ENCODE measurements around the gene LAMA4. TPM values are rescaled to one million over a fixed set of nuclear protein-coding genes. Genes with fewer than 3 reads are reported as not detected.

The LAMA4 gene
- total RNA-seq, 1 experiment from 2014 or later = 1.1 TPM

DNA sequence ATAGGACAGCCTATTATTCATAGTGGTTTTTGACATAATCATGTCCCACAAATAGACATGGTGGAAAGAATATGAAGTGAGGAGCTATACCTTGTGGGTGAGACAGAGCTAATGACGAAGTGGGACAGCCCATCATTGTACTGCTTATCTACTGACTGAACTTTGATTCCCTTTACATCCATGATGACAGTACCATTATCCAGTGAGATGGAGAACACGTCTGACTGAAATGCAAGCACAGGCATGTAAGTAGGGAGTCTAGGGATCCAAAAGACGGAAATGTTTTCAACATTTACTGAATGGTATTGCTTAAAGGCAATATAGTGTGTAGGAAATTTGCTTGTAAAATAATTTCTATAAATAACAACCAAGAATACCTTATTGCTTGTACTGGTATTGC lies 123.5 kb downstream of the LAMA4 start:
- Mint-ChIP-seq H3K27me3 (ENCODE audit: low read depth) (no peaks in the 10 kb centered on the region; the same call in 1 of the 2 replicates), H3K9me3 (no peaks in the 10 kb centered on the region), H3K27ac (no peak overlapping the region), H3K36me3 (ENCODE audit: insufficient read depth in 1 of 3, low read depth in 3 of 3) (no peaks in the 10 kb centered on the region), H3K4me1 (no peaks in the 10 kb centered on the region), H3K4me3 (no peak overlapping the region)
- WGBS (ENCODE audit: extremely low coverage, insufficient read length, low lambda C conversion rate) = no CpG with 5 or more reads among the region's 3 CpGs
- Histone ChIP-seq H3K23me2 (ENCODE audit: insufficient read length, low read depth, low read length, poor library complexity, severe bottlenecking) (no peaks in the 10 kb centered on the region), H2AK5ac (ENCODE audit: insufficient read length, low read length) (no peak overlapping the region), H4K8ac (replicated peaks; ENCODE audit: insufficient read length, low read depth, low read length) (no peak overlapping the region), H3K4me2 (ENCODE audit: insufficient read depth, insufficient read length, low read length) (no peak overlapping the region), H3K4ac (ENCODE audit: low read depth, low read length) (no peak overlapping the region), H2AFZ (ENCODE audit: low read length) (no peak overlapping the region), H3K27ac (ENCODE audit: insufficient read length, low read depth, low read length) (no peak overlapping the region), H4K5ac (ENCODE audit: insufficient read length, low read depth, low read length) (no peak overlapping the region), H2BK15ac (ENCODE audit: low read depth, low read length) (no peak overlapping the region), H2BK20ac (ENCODE audit: low read depth, low read length, poor library complexity, severe bottlenecking) (no peak overlapping the region), H3K9me3 (ENCODE audit: control insufficient read depth, low read depth, low read length) (no peaks in the 10 kb centered on the region), H2BK5ac (ENCODE audit: insufficient read length, low read length) (no peak overlapping the region), H3K23ac (ENCODE audit: insufficient read length, low read depth, low read length) (no peak overlapping the region), H3K9ac (ENCODE audit: extremely low read depth, insufficient read length, low read length) (no peak overlapping the region), H3K18ac (ENCODE audit: insufficient read length, low read depth, low read length) (no peak overlapping the region), H2BK12ac (ENCODE audit: insufficient read length, low read depth, low read length) (no peak overlapping the region), H3K4me1 (ENCODE audit: insufficient read depth, low read length) (no peaks in the 10 kb centered on the region), H3K56ac (ENCODE audit: insufficient read length, low read depth, low read length) (no peak overlapping the region), H3T11ph (ENCODE audit: low read length) (no peak overlapping the region), H2BK120ac (ENCODE audit: low read depth, low read length, poor library complexity, severe bottlenecking) (no peak overlapping the region), H3K14ac (ENCODE audit: insufficient read depth, low read length) (no peak overlapping the region), H3K27me3 (ENCODE audit: insufficient read depth, low read length) (no peaks in the 10 kb centered on the region), H4K91ac (ENCODE audit: insufficient read length, low read depth, low read length) (no peak overlapping the region), H3K79me1 (ENCODE audit: insufficient read depth, low read depth, low read length, poor library complexity, severe bottlenecking) (no peaks in the 10 kb centered on the region), H3K79me2 (ENCODE audit: insufficient read depth, low read length) (no peaks in the 10 kb centered on the region), H4K20me1 (ENCODE audit: control insufficient read depth, insufficient read depth, insufficient read length) (no peaks in the 10 kb centered on the region)
- TF ChIP-seq, protein P1, sequence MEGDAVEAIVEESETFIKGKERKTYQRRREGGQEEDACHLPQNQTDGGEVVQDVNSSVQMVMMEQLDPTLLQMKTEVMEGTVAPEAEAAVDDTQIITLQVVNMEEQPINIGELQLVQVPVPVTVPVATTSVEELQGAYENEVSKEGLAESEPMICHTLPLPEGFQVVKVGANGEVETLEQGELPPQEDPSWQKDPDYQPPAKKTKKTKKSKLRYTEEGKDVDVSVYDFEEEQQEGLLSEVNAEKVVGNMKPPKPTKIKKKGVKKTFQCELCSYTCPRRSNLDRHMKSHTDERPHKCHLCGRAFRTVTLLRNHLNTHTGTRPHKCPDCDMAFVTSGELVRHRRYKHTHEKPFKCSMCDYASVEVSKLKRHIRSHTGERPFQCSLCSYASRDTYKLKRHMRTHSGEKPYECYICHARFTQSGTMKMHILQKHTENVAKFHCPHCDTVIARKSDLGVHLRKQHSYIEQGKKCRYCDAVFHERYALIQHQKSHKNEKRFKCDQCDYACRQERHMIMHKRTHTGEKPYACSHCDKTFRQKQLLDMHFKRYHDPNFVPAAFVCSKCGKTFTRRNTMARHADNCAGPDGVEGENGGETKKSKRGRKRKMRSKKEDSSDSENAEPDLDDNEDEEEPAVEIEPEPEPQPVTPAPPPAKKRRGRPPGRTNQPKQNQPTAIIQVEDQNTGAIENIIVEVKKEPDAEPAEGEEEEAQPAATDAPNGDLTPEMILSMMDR (conservative IDR thresholded peaks at IDR 0.05) = no peak
- no peak for DNase-seq
